HG03095 (cell line): ENCODE data around the gene GNPDA1.

ENCODE experiments used
- ATAC-seq: cut with Tn5 transposase; IDR thresholded peaks from one replicate; pipeline ENCODE4 v1.9.1; 2021; ENCODE audit warnings: moderate library complexity; ENCODE audit not compliant: unreplicated experiment

The GNPDA1 gene

DNA sequence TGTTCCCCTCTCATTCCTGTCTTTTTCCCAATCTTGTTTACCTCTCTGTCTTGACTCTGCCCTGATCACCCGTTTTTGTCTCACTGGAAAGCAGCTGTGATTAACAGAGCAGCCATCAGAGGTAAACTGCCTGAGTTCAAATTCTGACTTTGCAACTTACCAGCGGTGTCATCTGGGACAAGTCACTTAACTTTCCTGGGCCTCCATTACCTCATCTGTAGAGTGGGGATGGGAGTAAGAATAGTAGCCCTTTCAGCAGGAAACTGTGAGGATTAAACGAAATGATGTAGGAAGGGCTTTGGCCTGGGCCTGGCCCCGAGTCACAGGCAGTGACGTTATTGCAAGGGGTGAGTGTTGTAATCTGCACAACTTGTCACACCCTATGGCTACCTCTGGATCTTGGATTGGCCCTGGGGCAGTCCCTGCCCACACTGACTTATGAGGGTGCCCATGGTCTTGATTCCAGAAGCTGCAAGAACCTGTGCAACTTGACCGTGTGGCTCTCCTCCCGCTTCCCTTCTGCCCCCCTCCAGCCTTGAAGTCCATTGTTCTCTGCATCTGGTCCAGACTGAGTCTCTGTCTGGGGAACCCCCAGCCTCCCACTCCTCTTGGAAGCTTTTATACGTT, 54.2 kb downstream of the GNPDA1 start:
- no peak for ATAC-seq

DNA sequence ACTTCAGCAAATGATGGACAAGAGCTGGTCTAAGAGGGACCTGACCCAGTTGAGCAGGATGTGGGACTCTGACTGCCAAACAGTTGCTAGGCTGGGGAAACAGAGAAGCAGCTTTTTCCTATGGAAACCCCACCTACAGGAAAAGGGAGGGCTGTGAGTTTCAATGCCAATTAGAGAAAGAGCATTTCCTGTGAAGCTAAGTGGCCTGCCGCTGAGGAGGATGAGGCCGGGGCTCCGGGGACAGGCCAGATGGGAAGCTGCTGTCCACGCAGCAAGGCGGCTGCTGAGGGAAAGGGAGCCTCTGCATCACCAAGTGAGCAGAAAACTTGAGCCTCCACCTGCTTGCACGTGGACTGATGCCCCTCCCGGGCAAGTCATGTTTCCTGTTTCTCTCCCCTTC, 54.7 kb downstream of the GNPDA1 start, which contains the start of gene PCDH12:
PCDH12 (minus strand) TSS at position 90 of the 400 bp plus-strand sequence. CDS start 351 bp downstream, outside the sequence.
- no peak for ATAC-seq

DNA sequence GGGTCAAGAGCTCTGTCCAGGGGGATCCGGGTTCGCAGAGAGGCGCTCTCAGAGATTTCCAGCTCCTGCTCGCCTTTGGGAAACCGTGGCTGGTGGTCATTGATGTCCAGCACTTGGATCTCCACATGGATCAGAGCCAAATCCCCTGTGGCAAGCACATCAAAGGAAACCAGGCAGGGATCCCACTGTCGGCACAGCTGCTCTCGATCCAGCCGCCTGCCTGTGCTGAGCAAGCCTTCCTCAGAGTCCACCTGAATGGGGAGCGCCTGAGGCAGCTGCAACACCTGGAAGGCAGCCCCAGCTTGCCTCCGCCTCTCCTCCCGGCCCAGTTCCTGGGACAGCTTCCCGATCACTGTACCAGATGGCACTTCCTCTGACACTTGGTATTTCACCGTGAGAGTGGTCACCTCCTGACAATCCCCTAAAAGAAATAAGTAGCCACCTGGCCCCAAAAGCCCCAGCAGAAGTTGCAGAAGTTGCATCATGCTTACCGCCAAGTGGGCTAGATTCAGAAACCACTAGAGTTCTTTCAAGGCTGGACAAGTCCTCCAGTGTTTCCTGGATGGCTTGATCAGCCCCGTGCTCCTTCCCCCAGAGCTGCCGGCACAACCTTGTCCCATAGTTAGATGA, 55.3 kb downstream of the GNPDA1 start:
- ATAC-seq = no peak

DNA sequence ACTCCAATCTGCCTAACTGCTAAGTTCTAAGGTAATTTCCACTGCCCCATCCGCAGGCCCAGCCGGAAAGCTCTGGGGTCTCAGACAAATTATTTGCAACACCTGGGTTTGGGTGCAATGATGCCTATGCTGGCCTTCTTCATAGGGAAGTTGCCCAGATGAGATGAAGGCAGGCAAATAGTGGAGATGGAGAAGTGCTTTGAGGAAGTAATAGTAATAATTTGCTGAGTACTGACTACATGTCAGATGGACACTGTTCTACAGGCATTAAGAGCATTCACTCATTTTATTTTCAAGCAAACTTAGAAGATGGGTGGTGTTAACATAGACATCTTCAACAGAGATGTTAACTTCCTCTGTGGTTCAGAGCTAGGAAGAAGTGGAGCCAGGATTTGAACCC, 58.6 kb downstream of the GNPDA1 start:
- ATAC-seq = no peak

DNA sequence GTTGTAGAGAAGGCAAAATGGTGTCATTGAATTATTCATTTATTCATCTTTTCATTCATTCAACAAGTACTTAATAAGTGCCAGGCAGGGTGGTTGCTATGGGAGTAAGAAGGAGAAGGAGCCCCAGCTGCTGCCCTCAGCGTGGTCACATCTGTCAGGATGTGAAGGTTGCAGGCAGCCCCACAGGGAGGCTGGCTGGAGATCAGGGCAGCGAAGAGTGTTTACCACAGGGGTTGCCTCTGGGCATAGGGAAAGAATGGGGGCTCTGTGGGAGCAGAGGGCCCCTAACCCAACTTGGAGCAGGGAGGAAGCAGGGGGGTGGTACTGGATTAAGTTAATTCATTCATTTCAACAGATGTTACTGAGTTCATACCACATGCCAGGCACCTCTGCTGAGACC, 60.8 kb downstream of the GNPDA1 start:
- ATAC-seq = no peak

DNA sequence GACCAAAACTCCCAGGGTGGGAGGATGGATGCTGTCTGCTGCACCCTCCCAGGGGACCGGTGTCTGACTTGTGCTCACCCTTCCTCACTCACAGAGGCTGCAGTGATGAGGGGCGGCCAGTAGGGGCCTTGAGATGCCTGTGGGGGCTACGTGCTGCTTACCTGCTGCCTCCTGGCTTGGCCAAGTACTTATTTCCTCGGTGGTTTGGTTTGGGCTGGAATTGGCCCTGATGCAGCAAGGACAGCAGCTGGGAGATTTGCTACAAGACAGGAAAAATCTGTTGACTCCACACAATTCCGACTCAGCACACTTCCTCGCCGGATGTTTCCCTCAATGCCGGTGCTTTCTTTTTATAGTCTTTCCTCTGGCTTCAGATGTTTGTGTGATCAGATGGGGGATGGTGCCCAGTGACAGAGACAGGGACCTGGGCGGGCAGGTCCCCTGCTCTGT, 61.5 kb downstream of the GNPDA1 start:
- ATAC-seq = peak; percentile 92
